Lower lobe of right lung (tissue), 2 donors: Measurements from ENCODE around the gene CKMT2. TPM values are rescaled to one million over a fixed set of nuclear protein-coding genes. Genes with fewer than 3 reads are reported as not detected.
A peak's percentile ranks its signal among the peaks of the same experiment; 100 is the strongest.

Experiments used
- ATAC-seq, 2 donors: fragments of 200-7000 bp; cut with Tn5 transposase; one replicate each; pipeline ENCODE4 v1.9.1; 2020 to 2022; ENCODE audit warnings: mild to moderate bottlenecking in 2 of 2, moderate library complexity in 2 of 2
- DNase-seq: peaks from one replicate; pipeline ENCODE4 v3.0.0-alpha.2; 2020
- H3K27ac ChIP-seq: fragments of 200-600 bp; one replicate; pipeline ENCODE4 v1.8.0; 2022
- H3K27me3 ChIP-seq: fragments of 200-600 bp; one replicate; pipeline ENCODE4 v1.8.0; 2022; ENCODE audit warnings: low read depth
- H3K36me3 ChIP-seq: fragments of 200-600 bp; one replicate; pipeline ENCODE4 v1.8.0; 2022; ENCODE audit warnings: mild to moderate bottlenecking
- H3K4me1 ChIP-seq: fragments of 200-600 bp; one replicate; pipeline ENCODE4 v1.8.0; 2022
- H3K4me3 ChIP-seq: fragments of 200-600 bp; one replicate; pipeline ENCODE4 v1.8.0; 2022; ENCODE audit warnings: mild to moderate bottlenecking
- H3K9me3 ChIP-seq: fragments of 200-600 bp; one replicate; pipeline ENCODE4 v1.8.0; 2022
- intact Hi-C: fragments of 100-400 bp; cut with DNase I; formaldehyde crosslinking; loops from one replicate; pipeline ENCODE4 v1.11.0; 2022
- total RNA-seq: library from RNA; stranded (reverse); fragmentation: NEBNext Ultra II Directional; extraction: Animal tissue kit (Norgen Biotek cat#: 25700); gene quantifications from one replicate; pipeline ENCODE4 v1.2.1, GENCODE V29; 2021
- TF ChIP-seq, protein P1 (sequence below): fragments of 200-600 bp; IDR thresholded peaks from one replicate; pipeline ENCODE4 v1.8.0; 2022; ENCODE audit warnings: antibody characterized with exemption, mild to moderate bottlenecking
- donor health status: DM: no; HTN: yes; CAD: no; lungs with severe emphysema.

Gene CKMT2
- total RNA-seq, 1 donor from 2014 or later: 1.4 TPM

DNA sequence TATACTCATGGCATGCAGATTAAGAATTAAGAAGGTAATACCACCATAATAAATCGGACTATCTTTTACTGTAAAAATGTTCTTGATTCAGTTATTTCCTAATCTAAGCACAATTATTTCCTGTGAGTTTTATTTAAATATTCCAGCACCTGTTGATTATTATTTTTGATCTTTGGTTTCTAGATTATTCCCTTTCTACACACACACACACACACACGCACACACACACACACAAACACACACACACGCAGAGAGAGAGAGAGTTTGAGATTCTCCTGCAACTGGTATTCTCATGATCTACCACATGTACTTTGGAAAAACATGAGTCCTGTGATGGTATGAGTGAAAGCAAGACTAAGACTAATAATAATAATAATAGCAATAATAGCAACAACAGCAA, 17.0 kb upstream of the CKMT2 start:
- no peak overlapping the region for H3K4me3 ChIP-seq
- no peaks in the 10 kb centered on the region for H3K36me3 ChIP-seq
- no peaks in the 10 kb centered on the region for H3K9me3 ChIP-seq
- H3K4me1 ChIP-seq: no peaks in the 10 kb centered on the region
- TF ChIP-seq, protein P1, sequence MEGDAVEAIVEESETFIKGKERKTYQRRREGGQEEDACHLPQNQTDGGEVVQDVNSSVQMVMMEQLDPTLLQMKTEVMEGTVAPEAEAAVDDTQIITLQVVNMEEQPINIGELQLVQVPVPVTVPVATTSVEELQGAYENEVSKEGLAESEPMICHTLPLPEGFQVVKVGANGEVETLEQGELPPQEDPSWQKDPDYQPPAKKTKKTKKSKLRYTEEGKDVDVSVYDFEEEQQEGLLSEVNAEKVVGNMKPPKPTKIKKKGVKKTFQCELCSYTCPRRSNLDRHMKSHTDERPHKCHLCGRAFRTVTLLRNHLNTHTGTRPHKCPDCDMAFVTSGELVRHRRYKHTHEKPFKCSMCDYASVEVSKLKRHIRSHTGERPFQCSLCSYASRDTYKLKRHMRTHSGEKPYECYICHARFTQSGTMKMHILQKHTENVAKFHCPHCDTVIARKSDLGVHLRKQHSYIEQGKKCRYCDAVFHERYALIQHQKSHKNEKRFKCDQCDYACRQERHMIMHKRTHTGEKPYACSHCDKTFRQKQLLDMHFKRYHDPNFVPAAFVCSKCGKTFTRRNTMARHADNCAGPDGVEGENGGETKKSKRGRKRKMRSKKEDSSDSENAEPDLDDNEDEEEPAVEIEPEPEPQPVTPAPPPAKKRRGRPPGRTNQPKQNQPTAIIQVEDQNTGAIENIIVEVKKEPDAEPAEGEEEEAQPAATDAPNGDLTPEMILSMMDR: no peak
- H3K27ac ChIP-seq: no peak overlapping the region
- no peaks in the 10 kb centered on the region for H3K27me3 ChIP-seq
- DNase-seq (no peak), ATAC-seq (no peak)
- intact Hi-C loops: no loop called here

DNA sequence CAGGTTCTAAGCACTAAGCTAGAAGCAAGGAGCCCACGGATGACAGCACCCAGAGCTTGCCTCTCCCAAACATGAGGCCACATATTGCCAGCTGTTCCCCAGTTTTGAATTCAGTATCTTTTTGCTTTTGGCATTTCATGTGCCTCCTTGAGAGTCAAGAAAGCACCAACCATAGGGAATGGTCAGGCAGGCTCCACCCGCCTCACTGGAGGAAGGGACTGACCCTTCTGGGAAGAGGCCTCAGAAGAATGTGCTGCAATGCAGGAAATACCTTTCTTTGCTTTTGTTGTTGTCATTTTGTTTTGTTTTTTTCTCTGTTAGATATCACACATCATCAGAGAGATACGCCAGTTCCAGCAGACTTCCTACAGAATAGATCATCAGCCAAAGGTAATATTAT, 13.7 kb upstream of the CKMT2 start:
- DNase-seq (no peak), ATAC-seq (no peak)
- H3K27me3 ChIP-seq: no peaks in the 10 kb centered on the region
- H3K36me3 ChIP-seq: no peaks in the 10 kb centered on the region
- intact Hi-C loops: no loop called here
- H3K4me3 ChIP-seq: no peak overlapping the region
- H3K4me1 ChIP-seq: no peaks in the 10 kb centered on the region
- no peak overlapping the region for H3K27ac ChIP-seq
- H3K9me3 ChIP-seq: no peaks in the 10 kb centered on the region
- TF ChIP-seq, protein P1: no peak

DNA sequence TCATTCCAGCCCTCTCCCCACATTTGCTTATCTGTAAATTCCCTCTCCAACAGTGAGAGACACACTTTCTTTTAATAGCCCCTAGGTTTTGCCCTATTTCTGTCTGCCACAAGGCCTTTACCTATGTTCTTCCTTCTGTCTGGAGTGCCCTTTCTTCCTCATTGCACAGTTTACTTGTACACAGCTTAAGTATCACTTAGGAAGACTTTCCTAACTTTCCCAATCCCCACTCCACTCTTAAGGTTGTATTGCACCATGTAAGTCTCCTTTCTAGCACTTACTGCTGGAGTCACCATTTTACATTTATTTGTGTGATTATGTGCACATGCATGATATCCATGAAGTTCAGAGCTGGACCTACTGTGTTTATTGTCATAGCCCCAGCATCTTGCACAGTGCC, 10.8 kb upstream of the CKMT2 start:
- TF ChIP-seq, protein P1: no peak
- DNase-seq: no peak
- intact Hi-C loops: no loop called here
- Histone ChIP-seq H3K36me3 (no peaks in the 10 kb centered on the region), H3K4me3 (no peak overlapping the region), H3K9me3 (no peaks in the 10 kb centered on the region), H3K4me1 (no peaks in the 10 kb centered on the region), H3K27ac (no peak overlapping the region), H3K27me3 (no peaks in the 10 kb centered on the region)
- peak; percentile 74 to 90 for ATAC-seq

DNA sequence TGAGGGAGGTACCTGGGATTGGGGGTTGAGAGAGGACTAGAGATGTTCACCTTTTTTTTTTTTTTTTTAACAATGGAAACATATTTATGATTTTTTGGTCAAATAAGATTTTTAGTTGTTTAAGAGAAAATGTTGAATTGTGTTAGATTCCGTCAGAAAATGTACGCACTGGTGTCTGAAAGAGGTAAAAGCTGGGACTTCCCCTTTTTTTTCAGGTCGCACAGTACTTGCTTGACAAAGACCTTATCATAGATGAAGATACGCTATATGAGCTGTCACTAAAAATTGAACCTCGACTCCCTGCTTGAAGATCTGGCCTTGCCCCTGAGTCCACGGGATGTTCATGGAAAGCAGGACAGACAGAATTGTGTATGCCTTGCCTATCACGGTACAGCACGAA, 7.7 kb upstream of the CKMT2 start:
- no peaks in the 10 kb centered on the region for H3K36me3 ChIP-seq
- TF ChIP-seq, protein P1: no peak
- no peaks in the 10 kb centered on the region for H3K4me1 ChIP-seq
- no peaks in the 10 kb centered on the region for H3K27me3 ChIP-seq
- H3K4me3 ChIP-seq: no peak overlapping the region
- intact Hi-C loops: no loop called here
- H3K27ac ChIP-seq: no peak overlapping the region
- DNase-seq (no peak), ATAC-seq (no peak)
- no peaks in the 10 kb centered on the region for H3K9me3 ChIP-seq

DNA sequence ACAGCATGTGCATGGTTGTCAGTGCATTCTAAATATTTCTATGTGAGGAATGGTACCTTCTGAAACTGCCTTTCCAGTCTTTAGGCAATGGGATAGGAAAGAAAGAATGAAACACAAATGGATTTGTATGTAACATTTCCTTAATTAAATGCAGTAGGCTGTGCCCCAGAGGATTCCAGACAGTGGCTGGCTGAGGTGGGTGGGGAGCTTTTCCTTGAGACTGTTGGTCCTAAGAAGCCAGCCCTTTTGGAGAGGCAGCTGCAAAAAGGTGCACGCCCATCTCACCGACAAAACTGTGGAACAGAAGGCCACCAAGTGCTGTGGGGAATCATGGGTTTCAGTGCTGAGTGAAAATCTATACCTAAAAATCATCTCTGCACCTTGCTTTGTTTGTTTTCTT, 6.8 kb upstream of the CKMT2 start:
- no peak overlapping the region for H3K27ac ChIP-seq
- TF ChIP-seq, protein P1: no peak
- no peaks in the 10 kb centered on the region for H3K9me3 ChIP-seq
- DNase-seq (no peak), ATAC-seq (no peak)
- intact Hi-C loops: no loop called here
- H3K4me3 ChIP-seq: no peak overlapping the region
- H3K27me3 ChIP-seq: no peaks in the 10 kb centered on the region
- no peaks in the 10 kb centered on the region for H3K36me3 ChIP-seq
- H3K4me1 ChIP-seq: no peaks in the 10 kb centered on the region

DNA sequence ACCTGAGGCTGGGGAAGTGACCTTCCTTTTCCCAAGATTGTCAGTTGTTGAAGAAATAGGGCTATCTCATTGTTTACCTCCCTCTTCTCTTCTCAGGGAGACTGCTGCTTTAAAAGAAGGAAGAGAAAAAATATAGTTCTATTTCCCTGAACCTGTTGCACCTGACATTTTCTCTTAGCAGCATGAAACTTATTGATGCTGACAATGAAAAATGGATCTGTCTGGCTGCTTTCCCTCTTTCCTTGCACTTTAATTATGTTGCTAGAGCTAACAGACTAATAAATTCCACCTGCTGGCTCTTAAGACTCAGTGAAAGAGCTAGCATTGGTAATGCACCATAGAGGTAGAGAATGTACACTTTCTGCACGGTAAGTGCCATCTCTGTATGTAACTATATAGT, 6.2 kb upstream of the CKMT2 start:
- TF ChIP-seq, protein P1: no peak
- intact Hi-C loops: no loop called here
- Histone ChIP-seq H3K4me3 (no peak overlapping the region), H3K4me1 (no peaks in the 10 kb centered on the region), H3K27me3 (no peaks in the 10 kb centered on the region), H3K36me3 (no peaks in the 10 kb centered on the region), H3K27ac (no peak overlapping the region), H3K9me3 (no peaks in the 10 kb centered on the region)
- DNase-seq (no peak), ATAC-seq (no peak)
